OCI-LY7 (cell line): Measurements from ENCODE around the gene TMEM50A.
"Not testable (repeated sequence)": the region's sequence is repeated elsewhere in the genome, so short reads cannot be mapped to it uniquely, and the experiment has no call there.

Experiments used
- CTCF ChIP-seq: fragments of 200-600 bp; sonication (generic); conservative IDR thresholded peaks from 2 replicates; pipeline ENCODE4 v1.5.1; 2014; ENCODE audit warnings: mild to moderate bottlenecking, antibody characterized with exemption, low read length, moderate library complexity, mixed read lengths
- EZH2phosphoT487 ChIP-seq: fragments of 200-600 bp; sonication (generic); IDR thresholded peaks from 2 replicates; pipeline ENCODE4 v1.6.1; 2018; ENCODE audit warnings: low read depth, borderline replicate concordance, mild to moderate bottlenecking, mixed run types, antibody characterized with exemption, low read length, moderate library complexity, mixed read lengths

- TF ChIP-seq CTCF, EZH2phosphoT487: not testable (repeated sequence)
Measured at GRCh38 chr1:25300729-25301128, 37.4 kb upstream of the TMEM50A start.
